ENCODE results near the gene MILR1.
"Not testable (repeated sequence)": the region's sequence is repeated elsewhere in the genome, so short reads cannot be mapped to it uniquely, and the experiment has no call there.

The MILR1 gene

DNA sequence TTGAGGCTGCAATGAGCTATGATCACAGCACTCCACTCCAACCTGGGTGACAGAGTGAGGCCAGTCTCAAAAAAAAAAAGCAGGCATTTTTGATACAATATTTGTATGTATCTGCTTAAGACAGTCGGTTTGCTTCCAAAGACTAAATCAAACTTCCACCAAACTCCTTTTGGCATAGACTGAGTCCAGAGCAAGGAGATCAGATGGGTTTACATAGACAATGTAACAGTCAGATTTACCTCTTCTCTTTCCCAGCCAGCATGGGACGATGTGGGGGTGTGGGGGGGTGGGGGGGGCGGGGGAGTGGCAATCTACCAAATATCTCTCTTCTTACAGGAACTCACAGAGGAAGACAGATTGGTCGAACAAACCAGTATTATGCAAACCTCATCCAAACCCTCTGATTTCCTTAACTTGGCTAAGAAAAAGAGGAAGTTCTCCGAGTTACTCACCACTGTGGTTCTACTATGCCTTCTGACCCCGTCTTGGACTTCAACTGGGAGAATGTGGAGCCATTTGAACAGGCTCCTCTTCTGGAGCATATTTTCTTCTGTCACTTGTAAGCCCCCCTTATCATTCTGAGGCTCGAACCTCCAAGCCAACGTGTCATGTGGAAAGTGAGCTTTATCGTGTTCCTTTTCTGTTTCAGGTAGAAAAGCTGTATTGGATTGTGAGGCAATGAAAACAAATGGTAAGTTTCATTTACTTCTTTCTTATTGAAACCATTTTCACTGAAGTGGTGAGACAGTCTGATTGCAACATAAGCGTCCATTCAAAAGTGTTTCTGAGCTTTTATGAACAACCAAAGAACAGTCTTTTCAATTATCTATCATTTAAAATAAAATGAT lies at the start of gene MILR1:
TSS of gene MILR1 (plus strand) at position 451 of the 848 bp plus-strand sequence. CDS start at position 505, 54 bp downstream.
- DNase-seq, result no peak

DNA sequence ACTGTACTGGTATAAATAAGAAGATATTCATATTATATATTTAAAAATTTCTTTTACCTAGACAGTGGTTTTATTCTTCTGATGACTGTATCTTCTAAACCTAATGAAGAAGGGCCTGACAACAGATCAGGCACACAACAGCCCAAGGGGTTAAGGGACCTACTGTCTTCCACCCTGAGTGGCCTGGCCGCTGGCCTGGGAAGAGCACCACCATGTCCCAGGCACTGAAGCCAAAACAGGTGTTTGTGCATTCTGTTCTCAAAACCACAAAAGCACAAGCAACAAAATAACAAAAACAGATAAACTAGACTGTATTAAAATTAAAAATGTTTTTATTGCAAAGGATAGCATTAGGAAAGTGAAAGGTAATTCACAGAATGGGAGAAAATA lies 49.2 kb upstream of the MILR1 start:
- no peak for DNase-seq

- no peak for DNase-seq
Observed at GRCh38 chr17:64400642-64401041, 48.3 kb upstream of the MILR1 start.

- no peak for DNase-seq
Observed at GRCh38 chr17:64401244-64401860, 47.6 kb upstream of the MILR1 start.

DNA sequence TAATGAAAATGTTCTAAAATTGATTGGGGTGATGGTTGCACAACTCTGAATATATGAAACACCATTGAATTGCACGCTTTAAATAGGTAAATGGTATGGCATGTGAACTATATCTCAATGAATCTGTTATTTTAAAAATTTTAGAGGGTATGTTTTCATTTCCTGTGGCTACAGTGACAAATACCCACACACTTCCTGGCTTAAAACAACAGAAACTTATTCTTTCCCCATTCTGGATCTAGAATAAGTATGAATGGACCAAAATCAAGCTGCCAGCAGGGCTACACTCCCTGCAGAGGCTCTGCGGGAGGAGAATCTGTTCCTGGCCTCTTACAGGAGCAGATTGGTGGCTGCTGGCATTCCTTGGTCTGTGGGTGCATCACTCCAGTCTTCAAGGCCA lies 47.0 kb upstream of the MILR1 start:
- DNase-seq, result no peak

DNA sequence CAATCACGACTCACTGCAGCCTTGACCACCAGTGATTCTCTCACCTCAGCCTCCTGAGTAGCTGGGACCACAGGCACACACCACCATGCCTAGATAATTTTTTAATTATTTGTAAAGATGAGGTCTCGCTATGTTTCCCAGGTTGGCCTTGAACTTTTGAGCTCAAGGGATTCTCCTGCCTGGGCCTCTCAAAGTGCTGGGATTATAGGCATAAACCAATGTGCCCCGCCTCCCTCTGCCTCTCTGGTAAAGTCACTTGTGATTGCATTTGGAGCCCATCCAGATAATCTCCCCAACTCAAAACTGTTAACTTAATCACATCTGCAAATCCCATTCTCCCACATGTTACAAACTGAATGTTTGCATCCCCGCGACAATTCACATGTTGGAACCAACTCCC lies 46.4 kb upstream of the MILR1 start:
- DNase-seq, result no peak

DNA sequence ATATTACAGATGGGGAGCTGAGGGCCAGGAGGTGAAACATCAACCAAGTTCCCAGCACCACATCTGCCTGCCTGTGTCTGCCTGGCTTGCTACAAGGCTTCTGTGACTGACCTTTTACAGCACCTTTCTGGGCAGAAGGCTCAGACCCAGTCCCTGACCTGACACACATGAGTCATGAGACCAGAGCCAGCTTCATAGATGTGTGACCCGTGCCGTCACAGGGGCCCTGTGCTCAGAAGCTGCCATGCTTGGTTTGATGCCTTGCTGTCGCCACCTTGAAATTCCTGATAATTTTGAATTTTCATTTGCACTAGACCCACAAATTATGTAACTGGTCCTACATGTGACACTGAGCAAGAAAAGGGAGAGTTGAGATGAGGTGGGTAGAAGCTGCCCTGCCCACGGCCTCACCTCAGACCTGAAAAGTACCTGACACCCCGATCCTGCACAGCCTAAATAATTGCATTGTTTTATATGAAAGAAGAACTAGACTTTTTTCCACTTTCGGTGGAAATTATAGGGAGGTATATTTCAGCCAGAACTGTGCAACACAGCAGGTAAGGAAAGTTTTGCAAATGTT lies 44.9 kb upstream of the MILR1 start:
- no peak for DNase-seq

- DNase-seq, result peak; percentile 6
Observed at GRCh38 chr17:64406321-64407200, 42.4 kb upstream of the MILR1 start.

DNA sequence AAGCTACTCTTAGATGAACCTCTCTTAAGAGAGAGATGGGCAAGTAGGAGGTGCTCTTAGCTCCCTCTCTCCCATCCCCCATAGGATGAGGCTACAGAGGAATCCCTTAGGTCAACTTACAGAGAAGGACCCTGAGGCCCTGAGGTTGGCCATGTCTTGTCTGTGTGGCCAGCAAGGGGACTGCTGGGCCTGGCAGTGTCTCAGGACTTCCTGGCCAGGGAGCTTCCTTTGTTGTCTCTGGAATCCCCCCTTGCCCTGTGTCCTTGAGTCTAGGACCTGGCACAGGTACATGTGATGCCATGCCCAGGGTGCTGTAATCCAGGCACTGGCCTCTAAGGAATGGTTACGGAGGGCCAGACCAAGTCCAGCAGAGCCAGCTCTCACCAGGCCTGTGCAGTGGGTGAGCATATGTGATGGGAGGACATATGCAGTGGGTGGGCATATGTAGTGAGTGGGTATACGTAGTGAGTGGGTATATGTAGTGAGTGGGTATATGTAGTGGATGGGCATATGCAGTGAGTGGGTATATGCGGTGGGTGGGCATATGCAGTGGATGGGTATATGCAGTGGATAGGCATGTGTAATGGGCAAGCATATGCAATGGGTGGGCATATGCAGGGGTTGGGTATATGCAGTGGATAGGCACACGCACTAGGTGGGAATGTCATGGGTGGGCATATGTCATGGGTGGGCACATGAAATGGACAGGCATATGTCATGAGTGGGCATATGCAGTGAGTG lies 38.0 kb upstream of the MILR1 start:
- DNase-seq, result no peak

DNA sequence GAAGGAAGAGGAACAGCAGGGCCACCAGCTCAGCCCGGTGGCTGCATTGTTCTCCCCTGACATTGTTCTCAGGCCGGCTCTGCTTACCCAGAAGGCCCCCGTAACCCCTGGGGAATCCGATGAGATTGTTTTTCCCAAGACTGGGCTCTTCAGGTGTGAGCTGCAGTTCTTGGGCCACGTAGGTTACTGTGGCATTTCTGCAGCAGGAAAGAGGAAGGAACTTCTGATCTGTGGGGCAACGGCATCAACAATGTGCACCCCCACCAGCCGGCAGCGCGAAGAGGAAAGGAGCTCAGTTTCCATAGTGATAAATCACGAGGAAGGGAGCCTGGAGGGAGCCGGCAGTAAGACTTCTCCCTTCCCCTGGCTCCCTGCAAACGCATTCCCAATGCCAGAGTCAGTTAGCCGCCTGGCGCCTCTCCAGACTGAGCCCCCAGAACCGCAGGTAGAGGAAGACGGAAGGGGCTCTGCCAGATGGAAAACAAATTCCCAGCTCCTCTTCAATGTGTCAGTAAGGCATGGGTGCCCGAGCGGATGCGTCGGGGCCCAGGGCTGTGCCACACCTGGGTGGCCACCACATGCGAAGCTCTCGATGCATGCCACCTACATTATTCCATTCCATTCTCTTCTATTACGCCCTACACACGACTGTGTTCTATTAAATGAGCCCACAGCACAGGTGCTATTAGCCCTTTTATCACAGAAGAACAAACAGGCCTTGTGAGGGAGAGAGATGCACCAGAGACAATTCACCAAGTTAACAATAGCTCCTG lies 36.7 kb upstream of the MILR1 start:
- DNase-seq, result peak; percentile 49

DNA sequence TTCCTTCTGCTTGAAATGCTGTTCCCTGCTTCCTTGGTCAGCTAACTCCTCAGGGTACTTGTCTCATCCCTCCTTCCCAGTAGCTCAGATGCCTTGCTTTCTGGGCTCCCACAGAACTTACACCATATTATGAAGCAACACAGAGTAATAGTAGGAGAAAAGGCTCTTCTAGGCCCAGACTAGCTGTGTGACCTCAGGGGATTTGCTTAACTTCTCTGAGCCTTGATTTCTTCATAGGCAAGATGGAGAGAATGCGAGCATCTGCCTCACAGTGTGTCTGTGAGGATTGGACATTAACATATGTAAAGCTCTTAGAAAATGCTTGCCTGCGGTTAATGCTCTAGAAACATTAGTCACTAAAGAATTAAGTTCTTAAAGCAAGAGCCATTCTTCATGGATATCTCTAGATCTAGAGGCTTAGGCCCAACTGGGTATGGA lies 36.0 kb upstream of the MILR1 start:
- no peak for DNase-seq

- no peak for DNase-seq
Observed at GRCh38 chr17:64413513-64413912, 35.4 kb upstream of the MILR1 start.

DNA sequence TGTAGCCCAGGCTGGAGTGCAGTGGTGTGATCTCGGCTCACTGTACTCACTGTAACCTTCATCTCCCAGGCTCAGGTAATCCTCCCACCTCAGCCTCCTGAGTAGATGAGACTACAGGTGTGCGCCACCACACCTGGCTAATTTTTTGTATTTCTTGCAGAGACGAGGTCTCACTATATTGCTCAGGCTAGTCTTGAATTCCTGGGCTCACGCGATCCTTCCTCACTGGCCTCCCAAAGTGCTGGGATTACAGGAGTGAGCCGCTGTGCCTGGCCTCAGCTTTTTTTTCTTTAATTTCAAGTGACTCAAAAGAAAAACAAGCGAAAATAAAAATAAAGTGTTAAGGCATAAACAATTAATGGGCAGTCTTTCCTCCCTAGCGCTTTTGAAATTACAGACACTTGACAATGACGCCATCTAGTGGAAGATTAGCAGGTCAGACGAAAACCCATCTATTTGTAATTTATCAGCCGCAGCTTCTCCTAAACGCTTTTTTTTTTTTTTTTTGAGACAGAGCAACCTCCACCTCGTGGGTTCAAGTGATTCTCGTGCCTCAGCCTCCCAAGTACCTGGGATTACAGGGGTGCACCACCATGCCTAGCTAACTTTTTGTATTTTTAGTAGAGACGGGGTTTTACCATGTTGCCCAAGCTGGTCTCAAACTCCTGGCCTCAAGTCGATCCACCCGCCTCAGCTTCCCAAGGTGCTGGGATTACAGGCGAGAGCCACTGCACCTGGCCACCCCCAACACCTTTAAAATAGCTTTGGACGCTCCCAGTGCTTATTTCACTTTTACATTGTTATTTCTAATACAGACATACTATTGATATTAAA lies 30.2 kb upstream of the MILR1 start:
- DNase-seq, result peak; percentile 55

DNA sequence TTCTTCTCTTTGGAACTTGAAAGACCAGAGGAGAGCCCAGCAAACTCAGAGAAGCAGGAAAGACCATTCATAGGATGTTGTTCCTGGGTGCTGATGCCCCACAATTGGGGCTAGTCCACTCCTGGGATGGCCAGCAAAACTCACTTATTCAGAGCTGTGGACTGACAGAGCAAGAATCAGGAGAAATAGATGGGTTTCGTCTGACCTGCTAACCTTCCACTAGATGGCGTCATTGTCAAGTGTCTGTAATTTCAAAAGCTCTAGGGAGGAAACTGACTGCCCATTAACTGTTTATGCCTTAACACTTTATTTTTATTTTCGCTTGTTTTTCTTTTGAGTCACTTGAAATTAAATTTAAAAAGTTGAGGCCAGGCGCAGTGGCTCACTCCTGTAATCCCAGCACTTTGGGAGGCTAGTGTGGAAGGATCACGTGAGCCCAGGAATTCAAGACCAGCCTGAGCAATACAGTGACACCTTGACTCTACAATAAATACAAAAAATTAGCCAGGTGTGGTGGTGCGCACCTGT lies 28.7 kb upstream of the MILR1 start:
- peak; percentile 63 for DNase-seq

- DNase-seq, result not testable (repeated sequence)
Observed at GRCh38 chr17:64422121-64422520, 26.8 kb upstream of the MILR1 start.

DNA sequence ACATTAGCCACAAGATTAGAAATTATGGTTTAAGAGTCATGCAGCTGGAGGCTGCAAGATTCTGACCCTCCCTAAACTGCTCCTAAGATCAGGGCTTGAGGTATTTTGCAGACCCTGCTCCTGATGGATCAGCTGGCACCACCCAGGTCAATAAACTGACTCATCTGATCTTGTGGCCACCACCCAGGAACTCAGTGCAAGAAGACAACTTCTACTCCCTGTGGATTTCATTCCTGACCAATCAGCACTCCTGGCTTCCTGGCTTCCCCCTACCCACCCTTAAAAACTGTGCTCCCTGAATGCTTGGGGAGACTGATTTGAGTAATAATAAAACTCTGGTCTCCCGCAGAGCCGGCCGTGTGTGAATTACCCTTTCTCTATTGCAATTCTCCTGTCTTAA lies 25.0 kb upstream of the MILR1 start:
- DNase-seq, result no peak

DNA sequence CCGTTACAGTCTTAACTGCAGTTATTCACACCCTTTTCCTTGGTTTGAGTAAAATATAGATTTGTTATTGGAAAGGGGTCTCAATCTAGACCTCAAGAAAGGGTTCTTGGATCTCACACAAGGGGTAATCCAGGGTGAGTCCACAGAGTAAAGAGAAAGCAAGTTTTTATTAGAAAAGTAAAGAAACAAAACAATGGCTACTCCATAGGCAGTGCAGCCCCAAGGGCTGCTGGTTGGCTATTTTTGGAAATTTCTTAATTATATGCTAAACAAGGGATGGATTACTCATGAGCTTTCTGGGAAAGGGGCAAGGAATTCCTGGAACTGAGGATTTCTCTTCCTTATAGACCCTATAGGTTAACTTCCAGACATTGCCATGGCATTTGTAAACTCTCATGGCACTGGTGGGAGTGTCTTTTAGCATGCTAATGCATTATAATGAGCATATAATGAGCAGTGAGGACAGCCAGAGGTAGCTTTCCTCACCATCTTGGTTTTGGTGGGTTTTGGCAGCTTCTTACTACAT lies 24.5 kb upstream of the MILR1 start:
- no peak for DNase-seq

- no peak for DNase-seq
Observed at GRCh38 chr17:64425191-64425590, 23.7 kb upstream of the MILR1 start.

GRCh38 chr17:64426596-64426995 lies 22.3 kb upstream of the MILR1 start:
- DNase-seq, result no peak

DNA sequence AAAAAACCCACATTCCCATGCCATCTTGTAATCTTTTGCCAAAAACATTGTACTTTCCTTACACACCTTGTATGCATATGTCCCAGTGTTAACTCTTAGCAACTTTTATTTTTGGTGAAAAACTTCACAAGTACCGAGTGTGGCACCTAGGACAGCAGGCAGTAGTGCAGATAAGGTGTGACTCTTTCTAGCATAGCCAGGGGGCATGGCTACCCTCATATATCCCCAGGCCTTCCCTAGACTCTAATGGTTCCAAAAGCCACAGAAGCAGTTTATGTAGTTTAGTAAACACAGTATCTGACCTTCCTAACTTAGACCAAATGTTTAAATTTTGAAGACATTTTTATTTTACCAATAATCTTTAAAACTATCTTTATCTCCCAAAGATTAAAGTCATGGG lies 20.5 kb upstream of the MILR1 start:
- DNase-seq, result no peak

Measured in COR-L47 (cell line).